ENCODE data around the gene ZNF563. TPM values are rescaled to one million over a fixed set of nuclear protein-coding genes. Genes with fewer than 3 reads are reported as not detected.
A peak's percentile ranks its signal among the peaks of the same experiment; 100 is the strongest.

The ZNF563 gene
- total and polyA plus RNA-seq, 10 of the 15 experiments (the other 5 are each of a cell fraction or from before 2014, with no cell fraction given), result 1.7 to 6.4 (median 2.8) TPM

GRCh38 chr19:12272386-12272785, 61.0 kb downstream of the ZNF563 start:
- FAIRE-seq (no peak), ATAC-seq (no peak), DNase-seq (ENCODE audit: low read depth, low spot score) (no peak)
- CTCF ChIA-PET, result no interaction called here
- H3K9ac ChIP-seq (ENCODE audit: control insufficient read depth, insufficient read depth, low read length), result no peak overlapping the region
- 91% methylated on average over 5 of the region's 5 CpGs for WGBS (ENCODE audit: insufficient coverage, insufficient replicate concordance, low lambda C conversion rate, missing lambda C conversion rate)
- BruUV-seq (replicated peaks), result no TSS peak
- no peak overlapping the region for H3K27ac ChIP-seq (ENCODE audit: control insufficient read depth, insufficient read depth)
- no peaks in the 10 kb centered on the region for H3K27me3 ChIP-seq (replicated peaks in 1 of 2; ENCODE audit: control insufficient read depth in 2 of 2, insufficient read depth in 2 of 2, low read length in 1 of 2)
- no peaks in the 10 kb centered on the region for H4K20me1 ChIP-seq (ENCODE audit: control insufficient read depth, insufficient read depth)
- TF ChIP-seq ZNF274 (IDR thresholded peaks at IDR 0.05; ENCODE audit: insufficient read depth, insufficient read length) (peak; percentile 27), ATF2 (IDR thresholded peaks at IDR 0.05; ENCODE audit: low read length) (no peak), ZNF384 (IDR thresholded peaks at IDR 0.05; ENCODE audit: borderline replicate concordance, low read depth, low read length) (no peak)
- RAD21 ChIA-PET (ENCODE audit: unreplicated experiment), result no interaction called here
- SMC1A ChIA-PET (ENCODE audit: uncharacterized antibody, unreplicated experiment), result no interaction called here
- peaks cover 43% of the 10 kb centered on the region for H3K9me3 ChIP-seq (replicated peaks; ENCODE audit: control insufficient read depth, insufficient read depth, low read length)
- H3K36me3 ChIP-seq (ENCODE audit: control insufficient read depth in 2 of 2, insufficient read depth in 2 of 2, low read length in 1 of 2), result peaks cover 1 to 6% of the 10 kb centered on the region in 2 experiments; a peak in 2 of 4 replicates
- POLR2A ChIA-PET, result no interaction called here
- H3K4me2 ChIP-seq (ENCODE audit: control insufficient read depth, insufficient read depth), result no peak overlapping the region
- H3K4me1 ChIP-seq (ENCODE audit: control insufficient read depth, insufficient read depth, low read length), result no peaks in the 10 kb centered on the region
- H3K79me2 ChIP-seq (ENCODE audit: control insufficient read depth, insufficient read depth, low read length), result no peaks in the 10 kb centered on the region
- no peak overlapping the region for H3K4me3 ChIP-seq
- in situ Hi-C loops (cut with MboI) (no loop called here), intact Hi-C loops (cut with micrococcal nuclease; ENCODE audit: unreplicated experiment) (no loop called here)
- no peak overlapping the region for H2AFZ ChIP-seq (ENCODE audit: control insufficient read depth, low read depth, low read length)

DNA sequence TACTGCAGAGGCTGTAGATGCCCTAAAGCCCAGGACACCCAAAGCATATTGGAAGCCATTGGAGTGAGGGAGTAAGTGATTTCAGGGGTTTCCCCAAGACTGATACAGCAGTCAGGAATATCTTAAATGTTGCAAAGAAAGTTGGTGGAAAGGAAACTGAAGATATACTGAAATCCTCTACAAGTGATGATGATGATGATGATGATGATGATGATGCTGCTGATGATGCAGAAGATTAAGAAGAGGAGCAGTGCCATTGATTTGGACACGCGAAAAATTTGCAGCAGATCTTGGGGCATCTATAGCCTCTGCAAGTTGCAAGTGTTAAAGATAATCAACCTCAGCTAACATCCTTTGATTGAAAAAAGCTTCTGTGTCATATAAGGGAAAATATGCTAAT, 62.6 kb downstream of the ZNF563 start:
- no peak overlapping the region for H3K4me3 ChIP-seq
- TF ChIP-seq RAD51 (IDR thresholded peaks at IDR 0.05) (no peak), SREBF2 (IDR thresholded peaks at IDR 0.05; ENCODE audit: low read length) (no peak), CHD4 (IDR thresholded peaks at IDR 0.05) (no peak), MYB (IDR thresholded peaks at IDR 0.05; ENCODE audit: borderline replicate concordance, low read depth, low read length) (no peak), MTA3 (IDR thresholded peaks at IDR 0.05; ENCODE audit: borderline replicate concordance, low read length) (no peak), SP1 (IDR thresholded peaks at IDR 0.05; ENCODE audit: low read depth, low read length) (no peak), ASH2L (IDR thresholded peaks at IDR 0.05; ENCODE audit: borderline replicate concordance, low read depth) (no peak), JUNB (IDR thresholded peaks at IDR 0.05) (no peak), STAT1 (conservative IDR thresholded peaks at IDR 0.05) (no peak), RBBP5 (conservative IDR thresholded peaks at IDR 0.05) (no peak), ZNF217 (IDR thresholded peaks at IDR 0.05) (no peak), NFIC (IDR thresholded peaks at IDR 0.05; ENCODE audit: low read depth, low read length) (no peak)
- TF ChIP-seq, protein P1, sequence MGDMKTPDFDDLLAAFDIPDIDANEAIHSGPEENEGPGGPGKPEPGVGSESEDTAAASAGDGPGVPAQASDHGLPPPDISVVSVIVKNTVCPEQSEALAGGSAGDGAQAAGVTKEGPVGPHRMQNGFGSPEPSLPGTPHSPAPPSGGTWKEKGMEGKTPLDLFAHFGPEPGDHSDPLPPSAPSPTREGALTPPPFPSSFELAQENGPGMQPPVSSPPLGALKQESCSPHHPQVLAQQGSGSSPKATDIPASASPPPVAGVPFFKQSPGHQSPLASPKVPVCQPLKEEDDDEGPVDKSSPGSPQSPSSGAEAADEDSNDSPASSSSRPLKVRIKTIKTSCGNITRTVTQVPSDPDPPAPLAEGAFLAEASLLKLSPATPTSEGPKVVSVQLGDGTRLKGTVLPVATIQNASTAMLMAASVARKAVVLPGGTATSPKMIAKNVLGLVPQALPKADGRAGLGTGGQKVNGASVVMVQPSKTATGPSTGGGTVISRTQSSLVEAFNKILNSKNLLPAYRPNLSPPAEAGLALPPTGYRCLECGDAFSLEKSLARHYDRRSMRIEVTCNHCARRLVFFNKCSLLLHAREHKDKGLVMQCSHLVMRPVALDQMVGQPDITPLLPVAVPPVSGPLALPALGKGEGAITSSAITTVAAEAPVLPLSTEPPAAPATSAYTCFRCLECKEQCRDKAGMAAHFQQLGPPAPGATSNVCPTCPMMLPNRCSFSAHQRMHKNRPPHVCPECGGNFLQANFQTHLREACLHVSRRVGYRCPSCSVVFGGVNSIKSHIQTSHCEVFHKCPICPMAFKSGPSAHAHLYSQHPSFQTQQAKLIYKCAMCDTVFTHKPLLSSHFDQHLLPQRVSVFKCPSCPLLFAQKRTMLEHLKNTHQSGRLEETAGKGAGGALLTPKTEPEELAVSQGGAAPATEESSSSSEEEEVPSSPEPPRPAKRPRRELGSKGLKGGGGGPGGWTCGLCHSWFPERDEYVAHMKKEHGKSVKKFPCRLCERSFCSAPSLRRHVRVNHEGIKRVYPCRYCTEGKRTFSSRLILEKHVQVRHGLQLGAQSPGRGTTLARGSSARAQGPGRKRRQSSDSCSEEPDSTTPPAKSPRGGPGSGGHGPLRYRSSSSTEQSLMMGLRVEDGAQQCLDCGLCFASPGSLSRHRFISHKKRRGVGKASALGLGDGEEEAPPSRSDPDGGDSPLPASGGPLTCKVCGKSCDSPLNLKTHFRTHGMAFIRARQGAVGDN (IDR thresholded peaks at IDR 0.05), result no peak

More for the DNA sequence above, 62.6 kb downstream of the ZNF563 start:
- no TSS peak for BruUV-seq (replicated peaks)
- intact Hi-C loops (cut with micrococcal nuclease; ENCODE audit: unreplicated experiment) (no loop called here), in situ Hi-C loops (cut with MboI) (no loop called here)
- peaks cover 1 to 3% of the 10 kb centered on the region in 2 experiments; a peak in 2 of 4 replicates for H3K36me3 ChIP-seq (ENCODE audit: control insufficient read depth in 2 of 2, insufficient read depth in 2 of 2, low read length in 1 of 2)
- no peaks in the 10 kb centered on the region for H3K27me3 ChIP-seq (replicated peaks in 1 of 2; ENCODE audit: control insufficient read depth in 2 of 2, insufficient read depth in 2 of 2, low read length in 1 of 2)
- no peak for DNase-seq (ENCODE audit: low read depth, low spot score)
- peaks cover 41% of the 10 kb centered on the region for H3K9me3 ChIP-seq (replicated peaks; ENCODE audit: control insufficient read depth, insufficient read depth, low read length)
- no peaks in the 10 kb centered on the region for H4K20me1 ChIP-seq (ENCODE audit: control insufficient read depth, insufficient read depth)
- no peak for FAIRE-seq
- 100% methylated on average over 2 of the region's 2 CpGs for WGBS (ENCODE audit: insufficient coverage, insufficient replicate concordance, low lambda C conversion rate, missing lambda C conversion rate)
- POLR2A ChIA-PET, result no interaction called here
- SMC1A ChIA-PET (ENCODE audit: uncharacterized antibody, unreplicated experiment), result interaction anchor here (0.6 kb wide), 1 partner anchor 108 kb away, joined by 3 read pairs; the partner anchor contains the start of gene ZNF136
- no peak for ATAC-seq
- no peaks in the 10 kb centered on the region for H3K79me2 ChIP-seq (ENCODE audit: control insufficient read depth, insufficient read depth, low read length)
- no peak overlapping the region for H3K9ac ChIP-seq (ENCODE audit: control insufficient read depth, insufficient read depth, low read length)
- H3K4me1 ChIP-seq (ENCODE audit: control insufficient read depth, insufficient read depth, low read length), result no peaks in the 10 kb centered on the region
- H2AFZ ChIP-seq (ENCODE audit: control insufficient read depth, low read depth, low read length), result no peak overlapping the region
- CTCF ChIA-PET, result no interaction called here
- H3K27ac ChIP-seq (ENCODE audit: control insufficient read depth, insufficient read depth), result no peak overlapping the region
- H3K4me2 ChIP-seq (ENCODE audit: control insufficient read depth, insufficient read depth), result no peak overlapping the region
- RAD21 ChIA-PET (ENCODE audit: unreplicated experiment), result no interaction called here

Measured in GM12878 (cell line).